B cell (primary cell): Measurements from ENCODE around the gene ANKS6. TPM values are rescaled to one million over a fixed set of nuclear protein-coding genes. Genes with fewer than 3 reads are reported as not detected.

Experiments used
- ATAC-seq: fragments of 200-7000 bp; cut with Tn5 transposase; one replicate; pipeline ENCODE4 v1.10.0; 2021; ENCODE audit warnings: low read depth, mild to moderate bottlenecking, moderate number of reproducible peaks, moderate library complexity
- CTCF ChIA-PET: fragments of 350-600 bp; sonication (Branson Sonifier 250); formaldehyde crosslinking; loops from one replicate; lab custom pipeline; 2021; ENCODE audit warnings: antibody characterized with exemption, inconsistent platforms; lab: Charles Lee
- POLR2A ChIA-PET: fragments of 350-600 bp; sonication (Branson Sonifier 250); formaldehyde crosslinking; loops from one replicate; lab custom pipeline; 2021; ENCODE audit warnings: antibody characterized with exemption; lab: Charles Lee
- DNase-seq: peaks from one replicate; pipeline ENCODE4 v3.0.0; 2013
- H2AFZ ChIP-seq: 2 replicates; pipeline ENCODE4 v1.6.1; 2012; ENCODE audit warnings: mild to moderate bottlenecking, low read depth, low read length; ENCODE audit not compliant: insufficient read depth, poor library complexity, severe bottlenecking
- H3K27ac ChIP-seq, 2 donors: 1 replicate in 1 of 2; 2 replicates in 1 of 2; pipeline ENCODE4 v1.5.1; 2012 to 2013; ENCODE audit warnings: low read length in 2 of 2, mild to moderate bottlenecking in 2 of 2, moderate library complexity in 1 of 2
- H3K27me3 ChIP-seq, 4 experiments: fragments of 200-600 bp in 1 of 4; sonication (generic) in 1 of 4; replicated peaks in 1 of 4; 1 replicate in 2 of 4; 2 replicates in 2 of 4; pipeline versions ENCODE4 v1.6.1 to v1.7.0; 2013 to 2016; ENCODE audit warnings: low read length in 3 of 4, mild to moderate bottlenecking in 2 of 4, mixed read lengths in 1 of 4, moderate library complexity in 1 of 4; ENCODE audit not compliant: insufficient read depth in 4 of 4, control insufficient read depth in 3 of 4; ENCODE audit errors: control extremely low read depth in 1 of 4
- H3K36me3 ChIP-seq, 2 experiments: replicated peaks in 1 of 2; 1 replicate in 1 of 2; 2 replicates in 1 of 2; pipeline versions ENCODE4 v1.6.1 to v1.7.1; 2013; ENCODE audit warnings: low read length in 1 of 2; ENCODE audit not compliant: insufficient read depth in 2 of 2, control insufficient read depth in 1 of 2; ENCODE audit errors: control extremely low read depth in 1 of 2, extremely low read depth in 1 of 2
- H3K4me1 ChIP-seq, 2 donors: fragments of 200-600 bp in 1 of 2; sonication (generic) in 1 of 2; 1 replicate in 1 of 2; 2 replicates in 1 of 2; pipeline versions ENCODE4 v1.5.1 to v1.6.1; 2013 to 2017; ENCODE audit warnings: low read length in 2 of 2; ENCODE audit not compliant: control insufficient read depth in 2 of 2, insufficient read depth in 2 of 2
- H3K4me2 ChIP-seq: replicated peaks from 2 replicates; pipeline ENCODE3; 2012; ENCODE audit warnings: mild to moderate bottlenecking, low read depth, low read length; ENCODE audit not compliant: poor library complexity, severe bottlenecking
- H3K4me3 ChIP-seq, 5 experiments: fragments of 200-600 bp in 1 of 5; sonication (generic) in 1 of 5; 1 replicate in 3 of 5; 2 replicates in 2 of 5; pipeline versions ENCODE4 v1.5.1 to v1.7.0; 2011 to 2016; ENCODE audit warnings: low read length in 4 of 5, mild to moderate bottlenecking in 4 of 5, low read depth in 2 of 5, control low read depth in 1 of 5, moderate library complexity in 1 of 5; ENCODE audit not compliant: insufficient read depth in 1 of 5; ENCODE audit errors: control extremely low read depth in 1 of 5, extremely low read depth in 1 of 5
- H3K79me2 ChIP-seq: fragments of 200-600 bp; sonication (generic); one replicate; pipeline ENCODE4 v1.6.0; 2016; ENCODE audit warnings: low read length; ENCODE audit not compliant: control insufficient read depth, insufficient read depth
- H3K9ac ChIP-seq: fragments of 200-600 bp; sonication (generic); 2 replicates; pipeline ENCODE4 v1.6.1; 2017; ENCODE audit warnings: mild to moderate bottlenecking, low read length, moderate library complexity
- H3K9me3 ChIP-seq, 3 donors: one replicate each; pipeline versions ENCODE4 v1.6.1 to v1.7.1; 2013; ENCODE audit warnings: low read length in 2 of 3; ENCODE audit not compliant: control insufficient read depth in 2 of 3, insufficient read depth in 1 of 3; ENCODE audit errors: control extremely low read depth in 1 of 3
- H4K20me1 ChIP-seq: 2 replicates; pipeline ENCODE4 v1.6.0; 2012; ENCODE audit warnings: mild to moderate bottlenecking, low read length; ENCODE audit not compliant: insufficient read depth, control insufficient read depth, poor library complexity, severe bottlenecking
- H3K27ac Mint-ChIP-seq: one replicate; pipeline ENCODE4 v1.8.0; 2021; ENCODE audit warnings: mixed read lengths
- H3K27me3 Mint-ChIP-seq: one replicate; pipeline ENCODE4 v1.8.0; 2021; ENCODE audit warnings: mixed read lengths
- H3K4me1 Mint-ChIP-seq: one replicate; pipeline ENCODE4 v1.8.0; 2021; ENCODE audit warnings: mixed read lengths
- H3K4me3 Mint-ChIP-seq: one replicate; pipeline ENCODE4 v1.8.0; 2021; ENCODE audit warnings: mixed read lengths
- H3K9me3 Mint-ChIP-seq: one replicate; pipeline ENCODE4 v1.8.0; 2022; ENCODE audit warnings: mixed read lengths; ENCODE audit not compliant: insufficient read depth
- CTCF ChIP-seq: fragments of 200-600 bp; IDR thresholded peaks from one replicate; pipeline ENCODE4 v1.8.0; 2022; ENCODE audit warnings: antibody characterized with exemption, mild to moderate bottlenecking
- EZH2 ChIP-seq: IDR thresholded peaks from 2 replicates; pipeline ENCODE4 v1.6.1; 2012; ENCODE audit warnings: borderline replicate concordance, low read depth, mild to moderate bottlenecking, moderate library complexity, low read length; ENCODE audit not compliant: insufficient read depth, poor library complexity, severe bottlenecking
- WGBS: methylation state at CpG from one replicate; pipeline ENCODE4 v1.1.5; 2013; ENCODE audit warnings: missing lambda C conversion rate; ENCODE audit not compliant: insufficient coverage; 5-methylcytosine and 5-hydroxymethylcytosine counted together
- intact Hi-C: fragments of 100-400 bp; cut with micrococcal nuclease; formaldehyde crosslinking; loops from one replicate; pipeline ENCODE4 v1.10.0; 2022
- polyA plus RNA-seq: library from polyadenylated mRNA; depleted of rRNA; stranded (reverse); fragments of >200 nt; gene quantifications from 2 replicates; pipeline ENCODE4 v1.2.3, GENCODE V29; 2012
- total RNA-seq, 2 donors: library from RNA; stranded (reverse); fragments of 120-200 nt in 1 of 2; gene quantifications; 1 replicate in 1 of 2; 2 replicates in 1 of 2; pipeline versions ENCODE4 v1.2.3 to v1.2.4, GENCODE V29; 2013 to 2022

Gene ANKS6
- total and polyA plus RNA-seq, 2 donors (not counting 1 experiment from before 2014, with no cell fraction given), result 11.4 to 16.1 TPM

GRCh38 chr9:98823666-98824334 lies 27.4 kb upstream of the ANKS6 start:
- H3K4me1 Mint-ChIP-seq, result no peaks in the 10 kb centered on the region
- no peaks in the 10 kb centered on the region for H3K9me3 Mint-ChIP-seq
- DNase-seq, result no peak

More at GRCh38 chr9:98823666-98824334, 27.4 kb upstream of the ANKS6 start:
- H3K4me3 ChIP-seq, result no peak overlapping the region
- no peak overlapping the region for H3K27ac ChIP-seq
- Mint-ChIP-seq H3K27me3 (no peaks in the 10 kb centered on the region), H3K4me3 (no peak overlapping the region), H3K27ac (no peak overlapping the region)
- H3K9ac ChIP-seq, result no peak overlapping the region
- WGBS, result 100% methylated on average over 3 of the region's 3 CpGs
- H3K36me3 ChIP-seq, result no peaks in the 10 kb centered on the region
- H3K27me3 ChIP-seq, result no peaks in the 10 kb centered on the region
- H2AFZ ChIP-seq, result no peak overlapping the region
- H3K4me2 ChIP-seq, result no peak overlapping the region
- peaks cover 0 to 12% (median 0%) of the 10 kb centered on the region in 3 donors for H3K9me3 ChIP-seq
- ATAC-seq, result no peak
- ChIA-PET CTCF (no interaction called here), POLR2A (no interaction called here)
- H4K20me1 ChIP-seq, result no peaks in the 10 kb centered on the region
- H3K79me2 ChIP-seq, result no peaks in the 10 kb centered on the region
- TF ChIP-seq CTCF (no peak), EZH2 (no peak)
- intact Hi-C loops, result no loop called here
- H3K4me1 ChIP-seq, result no peaks in the 10 kb centered on the region
